PFSK-1 (cell line): Measurements from ENCODE around the gene ABI3BP.

ENCODE experiments used
- POLR2AphosphoS5 ChIP-seq: IDR thresholded peaks from 2 replicates; pipeline ENCODE4 v1.6.1; 2012; ENCODE audit warnings: low read depth, mild to moderate bottlenecking, control low read depth, low read length, moderate library complexity
- SIN3A ChIP-seq: IDR thresholded peaks from 2 replicates; pipeline ENCODE4 v1.6.1; 2012; ENCODE audit warnings: mild to moderate bottlenecking, low read length, moderate library complexity, borderline replicate concordance; ENCODE audit not compliant: insufficient read depth
- TAF1 ChIP-seq: IDR thresholded peaks from 2 replicates; pipeline ENCODE4 v1.6.1; 2012; ENCODE audit warnings: low read length, control low read depth, borderline replicate concordance; ENCODE audit not compliant: insufficient read depth
- TF ChIP-seq, protein P1 (sequence below), 2 experiments: IDR thresholded peaks; 2 replicates each; pipeline versions ENCODE4 v1.6.1 to v1.8.0; 2011 to 2012; ENCODE audit warnings: low read depth in 2 of 2, low read length in 2 of 2, control low read depth in 1 of 2, inconsistent platforms in 1 of 2, mild to moderate bottlenecking in 1 of 2, moderate library complexity in 1 of 2; ENCODE audit not compliant: insufficient read depth in 1 of 2

DNA sequence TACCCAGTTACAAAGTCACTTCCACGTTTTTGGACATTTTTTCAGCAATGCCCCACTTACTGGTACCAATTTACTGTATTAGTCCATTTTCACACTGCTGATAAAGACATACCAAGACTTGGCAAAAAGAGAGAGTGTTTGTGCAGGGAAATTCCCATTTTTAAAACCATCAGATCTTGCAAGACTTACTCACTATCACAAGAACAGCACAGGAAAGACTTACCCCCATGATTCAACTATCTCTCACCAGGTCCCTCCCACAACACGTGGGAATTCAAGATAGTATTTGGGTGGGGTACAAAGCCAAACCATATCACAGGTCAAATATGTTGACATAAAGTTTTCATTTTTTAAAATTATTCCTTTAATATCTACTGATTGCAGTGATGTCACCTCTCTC lies 16.2 kb upstream of the ABI3BP start:
- TF ChIP-seq SIN3A (no peak), POLR2AphosphoS5 (no peak), TAF1 (no peak)
- TF ChIP-seq, protein P1, sequence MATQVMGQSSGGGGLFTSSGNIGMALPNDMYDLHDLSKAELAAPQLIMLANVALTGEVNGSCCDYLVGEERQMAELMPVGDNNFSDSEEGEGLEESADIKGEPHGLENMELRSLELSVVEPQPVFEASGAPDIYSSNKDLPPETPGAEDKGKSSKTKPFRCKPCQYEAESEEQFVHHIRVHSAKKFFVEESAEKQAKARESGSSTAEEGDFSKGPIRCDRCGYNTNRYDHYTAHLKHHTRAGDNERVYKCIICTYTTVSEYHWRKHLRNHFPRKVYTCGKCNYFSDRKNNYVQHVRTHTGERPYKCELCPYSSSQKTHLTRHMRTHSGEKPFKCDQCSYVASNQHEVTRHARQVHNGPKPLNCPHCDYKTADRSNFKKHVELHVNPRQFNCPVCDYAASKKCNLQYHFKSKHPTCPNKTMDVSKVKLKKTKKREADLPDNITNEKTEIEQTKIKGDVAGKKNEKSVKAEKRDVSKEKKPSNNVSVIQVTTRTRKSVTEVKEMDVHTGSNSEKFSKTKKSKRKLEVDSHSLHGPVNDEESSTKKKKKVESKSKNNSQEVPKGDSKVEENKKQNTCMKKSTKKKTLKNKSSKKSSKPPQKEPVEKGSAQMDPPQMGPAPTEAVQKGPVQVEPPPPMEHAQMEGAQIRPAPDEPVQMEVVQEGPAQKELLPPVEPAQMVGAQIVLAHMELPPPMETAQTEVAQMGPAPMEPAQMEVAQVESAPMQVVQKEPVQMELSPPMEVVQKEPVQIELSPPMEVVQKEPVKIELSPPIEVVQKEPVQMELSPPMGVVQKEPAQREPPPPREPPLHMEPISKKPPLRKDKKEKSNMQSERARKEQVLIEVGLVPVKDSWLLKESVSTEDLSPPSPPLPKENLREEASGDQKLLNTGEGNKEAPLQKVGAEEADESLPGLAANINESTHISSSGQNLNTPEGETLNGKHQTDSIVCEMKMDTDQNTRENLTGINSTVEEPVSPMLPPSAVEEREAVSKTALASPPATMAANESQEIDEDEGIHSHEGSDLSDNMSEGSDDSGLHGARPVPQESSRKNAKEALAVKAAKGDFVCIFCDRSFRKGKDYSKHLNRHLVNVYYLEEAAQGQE (IDR thresholded peaks at IDR 0.05; ENCODE audit: insufficient read depth in 1 of 2, low read depth in 2 of 2, low read length in 2 of 2) = no peak
